Measurements from ENCODE around the gene SLC25A22.

Gene SLC25A22

GRCh38 chr11:788953-789940 is 8.8 kb downstream of the SLC25A22 start:
- DNase-seq (ENCODE audit: low spot score): no peak

- no peak for DNase-seq (ENCODE audit: low spot score)
These were observed 10.0 kb downstream of the SLC25A22 start for GRCh38 chr11:788009-788640.

- DNase-seq (ENCODE audit: low spot score): no peak
These were observed 10.9 kb downstream of the SLC25A22 start for GRCh38 chr11:787084-787675.

DNA sequence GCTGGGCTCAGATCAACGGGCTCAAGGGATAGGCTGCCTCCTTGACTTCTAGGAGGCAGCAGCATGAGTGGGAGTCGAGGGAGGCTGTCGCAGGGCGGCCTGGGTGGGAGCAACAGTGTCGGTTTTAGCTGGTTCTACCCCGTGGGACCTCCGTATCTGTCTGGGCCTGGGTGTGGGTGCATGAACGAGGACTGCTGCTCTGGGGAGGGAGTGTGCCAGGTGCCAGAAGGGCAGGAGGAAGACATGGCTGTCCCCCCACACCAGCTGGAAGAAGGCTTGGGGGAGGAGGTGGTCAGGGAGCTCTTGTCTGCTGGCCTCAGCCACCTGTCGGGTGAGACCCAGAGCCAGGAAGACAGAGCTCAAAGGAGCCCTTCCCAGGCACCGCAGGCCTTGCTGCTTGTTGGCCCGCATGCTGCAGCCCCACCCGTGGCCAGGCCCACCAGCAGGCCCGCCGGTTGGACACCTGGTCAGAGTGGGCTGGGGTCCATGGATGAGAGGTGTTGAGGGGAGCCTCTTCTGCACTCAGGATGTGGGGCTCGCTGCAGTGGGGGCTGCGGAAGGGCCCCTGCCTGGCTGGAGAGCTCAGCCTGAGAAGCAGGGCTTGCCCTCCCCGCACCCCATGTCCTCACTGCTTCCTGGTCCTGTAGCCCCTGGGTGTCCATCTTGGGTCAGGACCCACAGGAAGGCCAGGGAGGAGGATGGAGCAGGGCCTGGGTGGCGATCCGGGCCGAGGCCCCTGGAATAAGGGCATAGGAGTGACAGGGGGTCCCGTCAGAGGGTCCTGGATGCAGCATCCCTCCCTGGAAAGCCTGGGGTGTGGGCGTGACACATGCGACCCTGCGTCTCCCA is 11.6 kb downstream of the SLC25A22 start:
- DNase-seq (ENCODE audit: low spot score): no peak

DNA sequence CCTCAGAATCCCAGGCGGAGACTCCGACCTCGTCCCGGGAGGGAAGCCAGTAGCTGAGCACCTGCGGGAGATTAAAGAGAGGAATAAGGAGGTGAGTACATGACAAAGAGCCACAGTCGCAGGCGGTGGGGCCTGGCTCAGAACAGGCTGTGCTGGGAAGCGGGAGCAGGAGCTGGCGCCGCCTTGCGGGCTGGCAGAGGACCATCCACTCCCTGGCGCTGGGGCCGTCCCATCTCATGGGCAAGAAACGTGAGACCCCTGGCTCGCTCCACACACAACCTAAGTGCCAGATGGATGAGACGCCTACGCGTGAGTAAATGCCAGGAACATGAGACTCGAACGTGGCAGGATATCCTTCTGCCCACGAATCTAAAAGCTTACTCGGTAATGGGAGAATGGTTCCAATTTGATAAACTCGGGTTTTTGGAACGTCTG is 14.5 kb downstream of the SLC25A22 start:
- no peak for DNase-seq (ENCODE audit: low spot score)

GRCh38 chr11:782264-783174 is 15.6 kb downstream of the SLC25A22 start:
- DNase-seq (ENCODE audit: low spot score): no peak

DNA sequence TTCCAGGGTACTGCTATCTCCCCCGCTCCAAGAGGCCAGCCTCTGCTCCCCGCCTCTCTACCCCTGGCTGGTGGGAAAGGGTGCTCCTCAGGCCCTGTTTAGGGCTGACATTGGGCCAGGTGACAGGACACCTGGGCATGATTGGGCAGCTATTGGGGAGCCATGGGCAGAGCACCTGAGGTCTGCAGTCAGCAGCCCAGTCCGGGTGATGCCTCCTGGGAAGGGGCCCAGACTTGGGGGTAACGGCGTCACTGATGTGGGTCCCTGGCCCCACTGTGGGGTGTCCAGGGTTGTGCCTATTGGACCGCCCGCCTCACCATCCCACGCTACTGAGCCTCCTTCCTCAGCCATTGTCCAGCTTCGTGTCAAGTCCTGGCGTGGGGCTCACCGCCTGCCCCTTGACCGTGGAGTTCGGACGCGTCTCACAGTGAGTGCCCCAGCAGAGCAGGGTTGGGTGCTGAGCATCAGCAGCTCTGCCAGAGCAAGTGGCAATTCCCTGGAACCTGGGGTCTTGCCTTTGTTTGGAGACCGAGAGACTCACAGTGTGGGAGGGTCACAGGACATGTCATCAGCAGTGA is 18.0 kb downstream of the SLC25A22 start:
- DNase-seq (ENCODE audit: low spot score): no peak

DNA sequence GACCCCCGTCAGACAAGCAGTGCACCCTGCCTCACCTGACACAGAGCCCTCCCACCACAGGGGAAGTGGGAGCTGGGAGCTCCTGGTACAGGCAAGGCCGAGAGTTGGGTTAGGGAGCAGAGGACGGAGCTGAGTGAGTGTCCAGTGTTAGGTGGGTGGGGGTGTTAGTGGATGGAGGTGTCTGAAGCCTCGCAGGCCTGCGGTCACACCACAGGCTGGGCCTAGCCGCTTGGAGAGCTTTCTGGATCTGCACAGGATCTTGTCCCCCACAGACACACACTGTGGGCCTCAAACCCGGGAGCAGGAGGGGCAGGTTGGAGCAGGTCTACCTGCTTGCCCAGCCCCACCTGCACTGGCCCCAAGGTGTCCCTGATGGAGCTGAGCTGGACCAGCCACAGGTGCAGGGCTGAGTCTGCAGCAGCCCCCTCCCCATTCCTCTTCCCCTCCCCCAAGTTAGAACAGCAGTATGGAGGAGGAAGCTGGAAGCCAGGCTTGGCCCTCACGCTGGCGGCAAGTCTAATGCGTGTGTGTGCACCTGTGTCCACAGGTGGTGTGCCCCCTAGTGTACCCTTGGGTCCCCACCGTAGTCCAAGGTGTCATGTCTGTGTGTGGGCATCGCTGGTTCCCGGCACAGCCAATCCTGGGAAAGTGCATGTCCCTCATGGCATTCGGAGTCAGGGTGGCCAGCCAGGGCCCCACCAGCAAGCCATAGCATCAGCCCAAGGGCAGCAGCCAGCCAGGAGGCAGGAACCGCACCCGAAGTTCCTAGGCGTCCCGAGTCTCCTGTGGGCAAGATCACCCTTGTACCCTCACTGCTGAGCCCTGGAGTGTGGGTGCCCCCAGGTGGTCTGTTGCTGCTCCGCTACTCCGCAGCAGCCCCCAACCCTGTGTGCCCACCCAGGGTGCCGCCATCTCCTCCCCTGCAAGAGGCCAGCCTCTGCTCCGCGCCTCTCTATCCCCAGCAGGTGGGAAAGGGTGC is 18.8 kb downstream of the SLC25A22 start:
- DNase-seq (ENCODE audit: low spot score): no peak

DNA sequence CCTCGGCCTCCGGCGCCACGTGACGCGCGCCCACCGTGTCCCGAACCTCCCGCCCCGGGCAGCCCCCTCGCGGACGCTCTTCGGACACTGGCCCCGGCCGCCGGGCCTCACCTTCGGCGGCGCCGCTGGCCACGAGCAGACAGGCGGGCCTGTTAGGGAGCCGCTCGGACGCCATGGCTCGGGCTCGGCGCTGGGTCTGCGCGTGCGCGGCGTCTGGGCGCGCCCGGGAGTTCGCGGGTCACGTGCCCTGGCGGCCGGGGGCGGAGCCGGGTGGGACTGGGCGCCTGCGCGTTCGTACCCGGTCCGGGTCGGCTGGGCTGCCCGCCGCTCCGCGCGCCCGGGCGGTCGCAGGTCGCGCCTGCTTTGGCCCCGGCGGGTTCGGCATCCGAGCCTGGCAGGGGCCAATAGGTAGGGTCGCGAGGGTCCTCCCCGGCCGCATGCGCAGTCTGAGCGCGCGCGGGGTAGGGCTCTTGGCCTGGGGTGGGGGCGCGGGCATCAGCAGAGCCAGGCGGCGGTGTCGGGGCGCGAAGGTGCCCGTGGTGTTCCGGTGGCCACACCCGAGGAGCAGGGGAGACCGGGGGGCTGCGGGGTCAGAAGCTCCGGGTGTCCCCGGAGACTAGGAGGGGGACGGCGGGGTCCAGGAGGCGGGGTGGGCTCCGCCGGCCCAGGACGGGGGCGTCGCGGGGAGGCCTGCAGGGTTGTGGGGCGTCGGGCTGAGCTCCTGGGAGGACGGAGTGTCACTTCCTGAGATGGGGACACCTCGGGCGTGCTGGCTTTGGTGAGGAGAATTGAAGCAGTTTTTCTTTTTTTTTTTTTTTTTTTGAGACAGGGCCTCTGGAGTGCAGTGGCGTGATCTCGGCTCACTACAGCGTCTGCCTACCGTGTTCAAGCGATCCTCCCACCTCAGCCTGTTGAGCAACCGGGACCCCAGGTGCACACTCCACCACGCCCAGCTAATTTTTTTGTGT is 20.5 kb downstream of the SLC25A22 start, which contains the start of gene GATD1:
Gene GATD1, minus strand, starts transcription at position 200 of the 968 bp plus-strand sequence. Its CDS starts 25 bp downstream, at position 175.
- peak; percentile 92 for DNase-seq (ENCODE audit: low spot score)

- no peak for DNase-seq (ENCODE audit: low spot score)
These were observed 21.4 kb downstream of the SLC25A22 start for GRCh38 chr11:776561-777287.

- DNase-seq (ENCODE audit: low spot score): no peak
These were observed 21.9 kb downstream of the SLC25A22 start for GRCh38 chr11:776263-776560.

GRCh38 chr11:774873-775592 is 23.0 kb downstream of the SLC25A22 start:
- no peak for DNase-seq (ENCODE audit: low spot score)

DNA sequence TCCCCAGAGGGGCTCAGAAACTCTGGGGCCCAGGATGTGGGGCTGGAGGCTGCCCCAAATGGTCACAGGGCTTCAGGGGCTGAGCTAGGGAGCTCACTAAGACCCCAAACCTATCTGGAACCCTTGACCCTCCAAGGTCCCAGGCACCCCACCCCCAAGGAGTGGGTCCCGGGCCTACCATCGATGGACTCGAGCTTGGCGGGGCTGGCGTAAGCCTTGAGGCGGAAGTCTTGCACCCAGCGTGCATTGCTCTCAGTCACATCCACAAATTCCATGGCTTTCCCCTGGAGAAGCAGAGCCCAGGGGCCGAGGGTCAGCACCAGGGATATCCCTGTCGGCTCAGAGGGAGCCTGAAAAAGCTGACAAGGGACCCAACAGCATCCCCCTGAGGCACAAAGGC is 24.3 kb downstream of the SLC25A22 start:
- no peak for DNase-seq (ENCODE audit: low spot score)

DNA sequence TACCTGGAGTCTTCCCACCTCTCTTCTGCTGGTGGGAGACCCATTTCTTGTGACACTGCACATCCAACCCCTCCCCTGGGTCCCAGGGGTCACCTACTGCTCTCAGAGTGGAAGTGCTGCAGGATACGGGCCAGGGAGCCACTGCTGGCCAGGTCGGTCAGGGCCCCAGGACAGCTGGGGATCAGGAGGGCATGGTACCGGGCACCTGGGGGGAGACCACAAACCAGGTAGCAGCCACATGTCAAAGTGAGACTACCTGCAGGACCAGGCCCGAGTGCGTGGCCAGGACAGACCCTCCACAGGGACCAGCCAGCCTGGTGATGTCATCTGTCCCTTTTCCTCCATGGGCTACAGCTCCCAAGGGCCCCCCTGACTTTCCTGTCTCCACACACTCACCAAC is 24.7 kb downstream of the SLC25A22 start:
- DNase-seq (ENCODE audit: low spot score): no peak

DNA sequence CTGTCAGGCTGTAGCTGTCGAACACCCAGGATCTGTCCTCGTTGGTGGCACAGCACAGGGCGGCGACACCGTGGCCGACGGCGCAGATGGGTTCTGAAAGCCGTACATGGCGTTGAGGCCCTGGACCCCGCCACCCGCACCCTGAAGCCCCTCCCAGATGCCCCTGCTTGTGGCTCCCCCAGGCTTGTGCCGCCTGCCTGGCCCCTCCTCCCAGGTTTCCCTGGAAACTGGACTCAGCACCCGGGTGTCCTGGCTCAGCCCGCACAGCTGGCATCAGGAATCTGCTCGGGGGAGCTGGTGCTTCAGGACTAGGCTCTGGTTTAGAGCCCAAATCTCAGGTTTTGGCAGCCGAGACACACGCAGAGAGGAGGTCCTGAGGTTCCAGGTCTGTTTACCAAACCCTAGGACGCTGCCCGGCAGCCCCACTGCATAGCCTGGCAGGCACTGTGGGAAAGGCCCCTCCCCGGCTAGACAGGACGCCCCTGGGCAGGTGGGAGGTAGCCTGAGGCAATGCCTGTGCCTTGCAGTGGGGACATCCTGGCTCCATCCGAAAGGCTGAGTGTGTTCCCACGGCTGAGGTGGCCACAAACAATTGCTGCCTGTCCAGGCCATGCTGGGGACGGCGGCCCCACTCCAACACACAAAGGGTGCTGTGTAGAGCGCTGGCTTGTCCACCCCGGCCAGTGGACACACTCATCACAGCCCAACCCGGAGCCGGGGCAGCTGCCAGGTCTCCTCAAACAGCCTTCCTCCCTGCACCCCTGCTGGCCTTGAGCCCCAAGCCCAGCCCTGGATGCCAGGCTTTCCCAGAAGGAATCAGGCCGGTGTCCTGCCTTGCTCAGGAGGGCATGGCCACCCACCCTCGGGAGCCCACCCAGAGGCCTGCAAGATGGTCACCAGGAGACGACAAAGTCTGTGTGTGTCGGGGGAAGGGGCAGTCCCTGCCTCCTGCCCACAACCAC is 25.4 kb downstream of the SLC25A22 start:
- DNase-seq (ENCODE audit: low spot score): no peak
